Measurements from ENCODE around the gene TRAPPC2B.

- TF ChIP-seq CTCF (conservative IDR thresholded peaks at IDR 0.05) (no peak), EZH2 (IDR thresholded peaks at IDR 0.05; ENCODE audit: low read depth) (no peak)
Measured at GRCh38 chr19:57374179-57374578, 10.8 kb downstream of the TRAPPC2B start.

Measured in PC-9 (cell line).